UCSD-AML1 (cell line): ENCODE results near the gene SLC15A2.

Experiments used
- DNase-seq: peaks from one replicate; lab custom pipeline; 2025; ENCODE audit not compliant: unreplicated experiment; lab: John Stamatoyannopoulos, UW

Gene SLC15A2

DNA sequence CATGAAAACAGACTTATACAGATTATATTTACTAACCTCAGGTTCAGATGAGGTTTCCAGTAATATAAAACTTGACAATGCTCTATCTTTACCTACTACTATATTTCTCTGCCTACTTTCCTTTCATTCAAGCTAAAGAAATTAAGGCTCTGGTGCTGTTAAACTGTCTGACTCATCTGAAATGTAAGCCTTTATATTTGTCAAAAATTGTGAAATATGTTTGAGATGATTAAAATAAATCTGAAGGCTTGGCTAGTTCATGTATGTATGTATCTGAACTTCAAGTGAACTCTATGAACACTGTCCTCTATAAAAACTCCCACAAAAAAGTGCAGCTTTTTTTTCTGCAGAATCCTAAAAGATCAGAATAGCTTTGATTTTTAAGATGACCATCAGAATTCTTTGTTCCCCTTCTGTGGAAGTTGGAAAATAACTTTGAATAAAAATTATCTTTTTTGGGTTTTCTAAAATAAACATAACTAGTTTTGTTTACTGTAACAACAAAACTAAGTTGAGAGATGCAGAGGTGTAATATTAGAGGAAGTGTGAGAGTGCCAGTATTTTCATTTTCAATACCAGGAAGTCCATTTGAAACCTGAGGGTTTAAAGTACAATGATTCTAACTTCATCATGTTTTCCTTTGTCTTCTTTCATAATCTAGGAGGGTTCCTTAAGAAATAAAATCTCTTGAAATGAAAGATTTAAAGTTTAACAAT is 85.7 kb downstream of the SLC15A2 start:
- DNase-seq, result no peak

DNA sequence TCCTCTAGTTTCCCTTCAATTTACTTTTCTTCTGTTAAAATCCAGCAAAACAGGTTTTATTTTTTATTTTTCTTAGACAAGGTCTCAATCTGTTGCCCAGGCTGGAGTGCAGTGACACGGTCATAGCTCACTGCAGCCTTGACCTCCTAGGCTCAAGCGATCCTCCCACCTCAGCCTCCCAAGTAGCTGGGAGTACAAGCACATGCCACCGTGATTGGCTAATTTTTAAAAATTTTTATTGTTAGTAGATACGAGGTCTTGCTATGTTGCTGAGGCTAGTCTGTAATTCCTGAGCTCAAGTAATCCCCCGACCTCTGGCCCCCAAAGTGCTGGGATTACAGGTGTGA is 86.2 kb downstream of the SLC15A2 start:
- DNase-seq, result no peak

DNA sequence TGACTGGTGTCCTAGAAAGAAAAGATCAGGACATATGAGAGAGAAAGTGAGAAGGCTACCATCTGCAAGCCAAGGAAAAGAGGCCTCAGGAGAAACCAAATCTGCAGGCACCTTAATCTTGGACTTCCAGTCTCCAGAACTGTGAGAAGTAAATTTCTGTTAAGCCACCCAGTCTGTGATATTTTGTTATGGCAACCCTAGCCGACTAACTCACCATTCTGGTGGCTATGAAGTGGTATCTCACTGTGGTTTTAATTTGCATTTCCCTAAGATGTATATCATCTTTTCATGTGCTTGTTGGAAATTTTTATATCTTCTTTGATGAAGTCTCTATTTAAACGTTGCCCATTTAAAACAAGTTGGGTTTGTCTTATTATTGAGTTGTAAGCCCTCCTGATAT is 87.3 kb downstream of the SLC15A2 start:
- no peak for DNase-seq

DNA sequence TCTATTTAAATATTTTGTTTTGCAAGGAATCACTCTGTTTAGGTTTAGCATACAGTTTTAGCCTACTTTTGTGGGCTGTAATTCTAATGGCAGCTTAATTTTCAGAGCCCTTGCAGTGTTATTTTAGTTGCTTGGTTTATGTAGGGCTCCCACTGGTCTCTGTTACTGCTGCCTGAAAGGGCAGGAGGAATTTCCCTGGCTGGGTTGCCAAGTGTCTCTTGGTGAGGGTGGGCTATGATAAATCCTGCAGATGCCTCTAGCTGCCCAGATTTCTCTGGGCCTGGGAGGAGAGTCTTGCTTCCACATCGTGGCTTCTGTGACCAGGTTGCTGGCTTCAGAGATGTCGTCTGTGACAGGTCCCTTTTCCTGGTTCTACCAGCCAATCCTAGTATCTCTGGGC is 91.6 kb downstream of the SLC15A2 start:
- DNase-seq, result no peak

DNA sequence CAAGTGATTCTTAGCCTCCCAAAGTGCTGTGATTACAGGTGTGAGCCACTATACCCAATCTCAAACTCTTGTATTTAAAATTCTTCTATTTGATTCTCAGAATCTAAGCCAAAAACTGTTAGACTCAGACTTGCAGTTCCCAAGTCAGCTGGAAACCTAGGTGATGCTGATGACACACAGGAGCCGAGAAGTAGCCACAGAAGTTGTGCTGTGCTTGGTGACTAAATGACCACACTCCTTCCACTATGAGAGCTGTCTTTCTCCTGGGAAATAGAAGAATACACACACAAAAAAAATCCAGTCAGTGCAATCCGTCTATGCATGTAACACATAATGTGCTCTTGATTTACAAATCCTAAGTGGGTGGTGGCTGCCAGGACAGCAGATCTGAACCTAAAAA is 93.9 kb downstream of the SLC15A2 start:
- no peak for DNase-seq

DNA sequence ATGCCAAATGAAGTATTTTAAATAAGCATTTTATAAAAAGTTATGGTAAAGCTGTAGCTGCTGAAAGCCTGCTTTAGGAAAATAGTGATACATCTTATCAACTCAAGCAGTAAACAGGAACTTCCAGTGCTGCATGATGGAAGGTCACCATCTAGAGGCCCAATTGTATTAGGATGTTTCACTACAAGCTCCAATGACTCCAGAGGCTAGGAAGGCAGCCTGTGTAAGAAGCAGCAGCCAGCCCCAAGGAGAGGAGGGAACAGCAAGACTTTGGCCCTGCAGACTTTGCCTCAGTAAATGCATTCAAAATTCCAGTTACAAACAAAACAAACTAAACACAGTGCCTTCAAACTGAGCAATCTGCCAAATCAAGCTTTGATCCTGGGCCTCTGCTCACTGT is 95.7 kb downstream of the SLC15A2 start:
- DNase-seq, result no peak

DNA sequence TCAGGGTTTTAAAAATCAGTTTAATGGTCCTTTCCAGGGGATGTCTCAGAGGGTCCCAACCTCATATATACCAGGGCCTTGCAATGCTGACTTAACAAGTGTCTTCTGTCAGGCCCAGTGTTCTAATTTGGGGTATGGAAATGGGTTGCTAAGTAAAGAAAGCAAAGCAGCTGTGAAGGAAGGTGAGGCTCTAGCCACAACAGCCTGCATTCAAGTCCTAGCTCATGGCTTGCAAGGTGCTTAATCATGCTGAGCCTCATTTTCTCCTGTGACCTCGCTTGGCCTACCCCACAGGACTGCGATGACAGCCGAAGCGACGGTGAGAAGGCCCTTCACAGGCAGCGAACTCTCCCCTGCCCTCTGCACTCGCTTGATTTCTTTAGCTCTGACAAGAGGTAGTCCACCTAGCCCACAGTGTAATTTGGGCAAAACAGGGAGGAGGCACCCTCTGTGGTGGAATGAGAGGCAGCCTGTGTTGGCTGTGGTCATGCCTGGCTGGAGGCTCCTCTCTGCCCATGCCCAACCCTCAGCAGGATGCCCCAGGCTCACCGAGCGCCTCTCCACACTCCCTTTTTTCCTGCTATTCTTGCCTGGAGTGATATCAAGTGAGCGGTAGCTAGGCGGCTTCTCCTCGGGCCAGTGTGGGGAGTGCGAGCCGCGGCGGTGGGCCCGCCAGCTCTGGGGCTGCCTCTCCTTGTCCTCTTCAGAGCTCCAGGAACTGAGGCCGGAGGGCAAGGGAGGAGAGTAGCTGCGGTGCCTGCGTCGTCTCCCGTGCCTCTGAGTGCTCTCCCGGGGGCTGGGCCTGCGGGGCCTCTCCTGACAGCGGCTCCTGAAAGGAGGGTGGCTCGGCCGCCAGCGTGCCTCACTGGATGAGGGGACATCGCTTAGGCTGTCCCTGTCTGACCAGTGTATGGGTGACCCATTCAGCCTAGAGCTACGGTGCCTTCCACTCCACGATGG is 98.7 kb downstream of the SLC15A2 start:
- DNase-seq, result no peak
